HCT116 (cell line): ENCODE data around the gene RPL10A.

Experiments
- EZH2 ChIP-seq: fragments of 200-600 bp; sonication (generic); IDR thresholded peaks from 2 replicates; pipeline ENCODE4 v1.6.1; 2017; ENCODE audit warnings: antibody characterized with exemption, mixed run types
- FOSL1 ChIP-seq: IDR thresholded peaks from 2 replicates; pipeline ENCODE4 v1.6.1; 2012; ENCODE audit warnings: low read depth
- POLR2AphosphoS5 ChIP-seq: IDR thresholded peaks from 2 replicates; pipeline ENCODE4 v1.6.1; 2011; ENCODE audit warnings: mild to moderate bottlenecking, low read depth, low read length, moderate library complexity
- RAD21 ChIP-seq: IDR thresholded peaks from 2 replicates; pipeline ENCODE4 v1.6.1; 2012; ENCODE audit warnings: low read depth, mild to moderate bottlenecking
- TF ChIP-seq, protein P1 (sequence below), 3 experiments: fragments of 200-600 bp in 1 of 3; sonication (generic) in 1 of 3; IDR thresholded peaks in 2 of 3; conservative IDR thresholded peaks in 1 of 3; 2 replicates each; pipeline ENCODE4 v1.5.1; 2012 to 2017; ENCODE audit warnings: low read depth in 2 of 3, low read length in 2 of 3, antibody characterized with exemption in 1 of 3, borderline replicate concordance in 1 of 3, control low read depth in 1 of 3, mild to moderate bottlenecking in 1 of 3, mixed read lengths in 1 of 3, mixed run types in 1 of 3, moderate library complexity in 1 of 3; ENCODE audit not compliant: insufficient read depth in 1 of 3

DNA sequence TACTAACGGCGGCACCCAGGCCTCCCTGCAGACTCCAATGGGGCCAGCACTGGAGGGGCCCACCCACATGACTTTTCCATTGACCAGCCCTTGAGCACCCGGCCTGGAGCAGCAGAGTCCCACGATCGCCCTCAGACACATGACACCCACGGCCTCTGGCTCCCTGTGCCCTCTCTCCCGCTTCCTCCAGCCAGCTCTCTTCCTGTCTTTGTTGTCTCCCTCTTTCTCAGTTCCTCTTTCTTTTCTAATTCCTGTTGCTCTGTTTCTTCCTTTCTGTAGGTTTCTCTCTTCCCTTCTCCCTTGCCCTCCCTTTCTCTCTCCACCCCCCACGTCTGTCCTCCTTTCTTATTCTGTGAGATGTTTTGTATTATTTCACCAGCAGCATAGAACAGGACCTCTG lies 42.1 kb upstream of the RPL10A start:
- TF ChIP-seq EZH2 (no peak), POLR2AphosphoS5 (no peak), RAD21 (no peak), FOSL1 (no peak)
- TF ChIP-seq, protein P1, sequence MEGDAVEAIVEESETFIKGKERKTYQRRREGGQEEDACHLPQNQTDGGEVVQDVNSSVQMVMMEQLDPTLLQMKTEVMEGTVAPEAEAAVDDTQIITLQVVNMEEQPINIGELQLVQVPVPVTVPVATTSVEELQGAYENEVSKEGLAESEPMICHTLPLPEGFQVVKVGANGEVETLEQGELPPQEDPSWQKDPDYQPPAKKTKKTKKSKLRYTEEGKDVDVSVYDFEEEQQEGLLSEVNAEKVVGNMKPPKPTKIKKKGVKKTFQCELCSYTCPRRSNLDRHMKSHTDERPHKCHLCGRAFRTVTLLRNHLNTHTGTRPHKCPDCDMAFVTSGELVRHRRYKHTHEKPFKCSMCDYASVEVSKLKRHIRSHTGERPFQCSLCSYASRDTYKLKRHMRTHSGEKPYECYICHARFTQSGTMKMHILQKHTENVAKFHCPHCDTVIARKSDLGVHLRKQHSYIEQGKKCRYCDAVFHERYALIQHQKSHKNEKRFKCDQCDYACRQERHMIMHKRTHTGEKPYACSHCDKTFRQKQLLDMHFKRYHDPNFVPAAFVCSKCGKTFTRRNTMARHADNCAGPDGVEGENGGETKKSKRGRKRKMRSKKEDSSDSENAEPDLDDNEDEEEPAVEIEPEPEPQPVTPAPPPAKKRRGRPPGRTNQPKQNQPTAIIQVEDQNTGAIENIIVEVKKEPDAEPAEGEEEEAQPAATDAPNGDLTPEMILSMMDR (IDR thresholded peaks at IDR 0.05 in 2 of 3, conservative IDR thresholded peaks at IDR 0.05 in 1 of 3; ENCODE audit: borderline replicate concordance in 1 of 3, insufficient read depth in 1 of 3, low read depth in 2 of 3, low read length in 2 of 3): no peak
